Activated gamma-delta T cell (primary cell): Measurements from ENCODE around the gene SLC7A11.

Experiments used
- DNase-seq: peaks from one replicate; lab custom pipeline; 2025; lab: John Stamatoyannopoulos, UW

Gene SLC7A11

DNA sequence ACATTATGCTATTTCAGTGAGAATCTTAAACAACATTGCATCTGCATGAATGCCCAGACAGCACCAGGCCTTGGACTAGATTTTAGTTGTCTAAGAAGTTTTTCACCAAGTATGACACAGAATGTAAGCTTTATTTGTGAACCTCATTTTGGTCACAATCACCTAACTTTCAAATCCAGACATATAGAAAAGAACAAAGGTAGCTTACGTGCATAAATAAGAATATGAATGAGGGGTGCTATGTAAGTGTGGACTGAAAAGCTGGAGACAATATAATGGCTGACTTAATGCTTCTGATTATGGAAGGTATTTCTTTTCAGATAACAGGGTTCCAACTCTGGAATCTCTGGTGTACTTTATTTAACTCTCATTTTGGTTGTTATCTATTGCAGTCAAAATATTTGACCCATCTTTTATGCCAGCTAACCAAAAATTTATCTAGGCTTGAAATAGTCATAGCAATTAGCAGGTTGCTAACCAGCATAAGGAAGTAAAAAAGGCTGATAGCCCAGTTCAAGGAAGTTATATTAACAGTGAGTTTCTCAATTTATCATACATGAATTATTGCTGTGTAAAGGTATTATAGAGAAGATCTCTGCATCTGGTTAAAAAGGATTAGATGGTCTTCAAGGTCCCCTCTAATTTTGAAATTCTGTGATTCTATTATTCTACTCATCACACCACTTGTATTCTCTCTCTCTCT, 36.5 kb downstream of the SLC7A11 start:
- DNase-seq, result no peak

- no peak for DNase-seq
These were observed 37.6 kb downstream of the SLC7A11 start for GRCh38 chr4:138204507-138204906.

DNA sequence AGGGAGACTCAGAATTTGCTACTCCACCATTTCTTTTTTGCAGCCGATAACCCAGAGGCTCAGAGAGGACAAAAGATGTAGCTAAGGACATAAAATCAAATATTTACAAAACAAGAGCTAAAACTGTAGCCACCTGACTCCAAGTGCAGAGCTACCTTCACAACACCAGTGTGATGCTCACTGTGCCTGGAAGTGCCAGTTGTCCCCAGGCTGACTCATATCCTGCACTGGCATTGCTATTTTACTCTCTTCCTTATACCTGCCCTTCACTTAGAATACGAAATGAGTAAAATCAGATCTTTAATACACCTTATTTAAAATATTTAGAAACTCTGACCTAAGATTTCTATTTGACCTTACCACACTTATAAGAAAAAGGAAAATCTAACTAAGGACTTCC, 39.5 kb downstream of the SLC7A11 start:
- no peak for DNase-seq

- no peak for DNase-seq
These were observed 41.9 kb downstream of the SLC7A11 start for GRCh38 chr4:138200236-138200590.

- no peak for DNase-seq
These were observed 42.4 kb downstream of the SLC7A11 start for GRCh38 chr4:138199568-138200235.

DNA sequence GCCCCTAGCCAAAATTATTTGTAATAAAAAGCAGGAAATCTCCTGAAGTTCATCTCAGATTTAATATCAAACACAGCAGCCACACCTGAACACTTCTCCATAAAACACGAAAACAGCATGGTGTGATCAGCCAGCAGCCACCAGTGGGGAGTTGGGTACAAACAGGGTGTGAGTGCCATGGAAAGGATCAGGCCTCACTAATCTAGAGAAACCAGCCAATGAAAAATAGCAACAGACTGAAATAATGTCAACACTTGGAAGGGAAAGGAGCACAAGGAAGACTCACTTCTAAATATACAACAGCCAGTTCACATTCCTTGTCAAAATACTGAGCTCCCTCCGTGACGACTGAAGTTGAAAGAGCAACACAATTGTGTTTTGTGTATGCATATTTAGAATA, 46.0 kb downstream of the SLC7A11 start:
- no peak for DNase-seq

DNA sequence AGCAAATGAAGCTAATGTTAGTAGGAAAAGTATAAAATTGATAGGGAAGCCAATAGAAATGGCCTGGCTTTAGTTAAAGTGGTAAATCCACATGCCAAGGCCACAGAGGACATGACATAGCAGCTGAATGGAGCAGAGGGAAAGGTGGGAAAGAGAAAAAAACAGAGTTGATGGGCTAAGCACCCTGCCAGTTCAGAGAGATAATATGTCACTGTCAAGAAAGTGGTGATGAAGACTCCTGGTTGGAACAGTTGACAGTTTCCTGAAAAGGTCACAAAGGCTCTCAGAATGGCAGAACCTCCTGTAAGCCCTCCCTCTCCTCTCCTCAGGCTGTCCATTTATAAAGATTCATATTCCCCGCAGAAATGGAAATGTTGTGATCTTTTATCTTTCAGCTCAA, 48.2 kb downstream of the SLC7A11 start:
- DNase-seq, result no peak

- no peak for DNase-seq
These were observed 50.0 kb downstream of the SLC7A11 start for GRCh38 chr4:138192113-138192512.

GRCh38 chr4:138190452-138190858, 51.7 kb downstream of the SLC7A11 start:
- DNase-seq, result no peak

GRCh38 chr4:138189206-138189605, 52.9 kb downstream of the SLC7A11 start:
- no peak for DNase-seq

- no peak for DNase-seq
These were observed 53.6 kb downstream of the SLC7A11 start for GRCh38 chr4:138188406-138189084.

DNA sequence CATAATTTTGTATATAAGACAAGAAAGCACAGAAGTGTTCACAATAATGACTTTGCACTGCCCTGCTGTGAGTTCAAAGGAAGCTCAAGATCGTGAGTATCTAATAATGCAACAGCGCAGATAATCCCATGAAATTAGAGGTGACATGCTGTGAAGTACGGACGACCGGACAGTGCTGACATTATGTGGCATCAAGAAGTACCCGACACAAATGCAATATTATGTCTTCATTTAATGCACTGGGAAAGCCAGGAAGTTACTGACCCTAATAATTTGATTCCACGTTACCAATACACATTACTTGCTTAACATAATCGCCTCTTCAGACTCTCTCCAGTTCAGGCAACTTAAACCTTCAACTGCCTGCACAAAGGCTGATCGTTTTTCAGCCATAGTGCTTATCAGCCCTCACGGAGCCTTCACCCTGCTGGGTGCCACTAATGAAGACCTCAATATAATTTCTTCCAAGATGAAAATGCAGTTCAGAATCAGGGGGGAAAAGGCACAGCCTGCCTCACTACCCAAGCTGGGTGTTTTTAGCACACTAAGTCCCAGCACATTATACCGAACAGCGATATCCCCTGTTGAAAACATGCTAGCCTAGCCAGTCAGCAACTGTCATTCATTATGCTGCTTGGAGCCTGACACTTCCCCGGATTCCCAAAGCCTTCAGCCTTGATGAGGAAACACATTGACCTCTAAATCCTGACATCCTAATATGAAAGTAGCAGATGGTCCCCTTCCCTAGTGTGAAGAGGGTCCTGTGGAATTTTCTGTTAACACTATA, 56.1 kb downstream of the SLC7A11 start:
- no peak for DNase-seq

DNA sequence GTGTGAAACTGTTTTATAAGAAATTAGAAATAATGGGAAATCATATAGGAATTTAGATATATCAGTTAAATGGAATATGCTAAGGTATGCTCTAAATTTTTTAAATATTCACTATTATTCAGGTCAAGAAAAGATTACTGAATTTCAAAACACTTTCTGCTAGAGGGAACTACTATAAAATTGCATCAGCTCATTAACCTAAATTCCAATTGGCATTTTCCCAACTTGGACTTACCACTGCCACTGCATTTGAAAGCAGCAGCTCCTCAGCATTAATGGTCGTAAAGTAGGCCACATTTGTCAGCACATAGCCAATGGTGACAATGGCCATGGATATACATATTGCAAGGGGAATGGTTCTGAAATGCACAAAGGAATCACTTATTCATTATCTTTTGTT, 57.3 kb downstream of the SLC7A11 start:
- DNase-seq, result no peak

- DNase-seq, result no peak
These were observed 59.2 kb downstream of the SLC7A11 start for GRCh38 chr4:138182838-138183426.

DNA sequence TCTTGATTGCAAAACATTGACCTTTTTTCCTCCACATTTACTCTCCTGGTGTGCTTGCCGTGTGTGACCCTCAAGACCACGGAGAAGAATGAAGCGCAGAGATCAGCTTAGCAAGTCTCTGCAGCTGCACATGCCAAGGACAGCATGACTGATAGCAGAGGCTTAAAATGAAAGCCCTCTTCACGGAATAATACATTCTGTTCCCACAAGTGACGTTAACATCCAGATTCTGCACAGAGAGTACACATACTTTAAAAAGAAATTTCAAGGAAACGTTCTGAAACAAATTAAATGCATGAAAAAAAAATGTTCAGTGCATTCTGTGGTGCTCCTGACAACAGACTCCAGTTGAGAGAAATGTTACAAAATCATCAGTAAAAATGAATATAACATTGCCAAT, 60.9 kb downstream of the SLC7A11 start:
- DNase-seq, result no peak

DNA sequence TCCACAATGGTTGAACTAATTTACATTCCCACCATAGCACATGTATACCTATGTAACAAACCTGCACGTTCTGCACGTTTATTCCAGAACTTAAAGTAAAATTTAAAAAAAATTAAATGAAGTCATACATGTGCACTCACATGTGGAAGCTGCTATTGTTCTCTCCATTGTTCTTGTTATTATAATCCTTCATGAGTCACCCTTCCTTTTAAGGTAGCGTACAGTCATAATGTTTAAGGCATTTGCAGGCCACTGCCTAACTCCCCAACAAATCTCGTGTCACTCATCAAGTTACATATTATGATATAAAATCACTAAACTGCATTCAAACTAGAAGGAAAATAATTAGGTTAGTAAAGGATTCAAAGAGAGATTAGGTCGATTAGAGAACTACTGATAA, 63.6 kb downstream of the SLC7A11 start:
- no peak for DNase-seq

DNA sequence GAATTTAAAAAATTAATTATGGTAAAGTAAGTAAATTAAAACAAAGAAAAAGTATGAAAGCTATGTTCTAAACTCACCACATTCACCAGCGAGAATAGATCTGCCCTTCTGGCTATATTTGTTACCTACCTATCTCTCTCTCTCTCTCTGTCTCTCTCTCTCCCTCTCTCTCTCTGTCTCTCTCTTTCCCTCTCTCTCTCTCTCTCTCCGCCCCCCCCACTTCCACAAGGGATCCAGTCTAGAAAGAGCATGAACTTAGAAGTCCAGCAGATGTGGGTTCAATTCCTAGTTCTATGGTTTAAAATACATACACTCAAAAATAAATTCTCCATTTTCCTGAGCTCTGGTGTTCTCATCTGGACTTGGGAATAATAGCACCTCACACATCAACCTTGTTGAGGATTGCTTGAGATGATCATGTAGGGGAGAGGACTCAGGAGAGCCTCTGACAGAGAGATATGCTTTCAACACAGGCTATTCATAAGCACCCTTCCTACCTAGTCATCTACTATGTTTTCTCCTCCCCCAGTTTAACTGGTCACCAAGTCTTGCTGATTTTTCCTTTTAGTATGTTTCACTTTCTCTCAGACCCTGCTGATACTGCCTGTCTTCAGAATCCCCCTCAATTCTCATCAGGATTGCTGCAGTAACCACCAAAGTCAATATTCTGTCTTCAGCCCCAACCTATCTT, 64.7 kb downstream of the SLC7A11 start:
- no peak for DNase-seq

- DNase-seq, result no peak
These were observed 67.0 kb downstream of the SLC7A11 start for GRCh38 chr4:138174981-138175794.

DNA sequence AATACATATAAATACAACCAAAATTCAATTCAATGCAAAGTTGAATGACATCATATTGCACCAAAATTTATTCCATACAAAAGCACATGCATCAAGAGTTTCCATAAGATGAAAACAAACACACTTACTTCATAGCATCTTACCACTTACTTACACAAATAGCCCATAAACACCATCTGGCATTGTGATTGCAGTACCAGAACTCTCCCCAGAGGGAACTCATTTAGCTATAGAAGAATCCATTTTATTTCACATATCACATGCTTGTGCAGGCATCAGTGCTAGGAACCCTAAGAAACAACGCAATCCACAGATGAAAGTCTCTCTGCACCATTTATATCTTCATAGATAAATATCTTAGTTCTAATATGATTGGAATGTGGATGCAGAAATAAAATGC, 77.9 kb downstream of the SLC7A11 start:
- no peak for DNase-seq

GRCh38 chr4:138163171-138163570, 79.0 kb downstream of the SLC7A11 start:
- no peak for DNase-seq

- no peak for DNase-seq
These were observed 79.9 kb downstream of the SLC7A11 start for GRCh38 chr4:138162259-138162658.
